PFSK-1 (cell line): ENCODE data around the gene GTSF1L.

Experiments used
- FOXP2 ChIP-seq: optimal IDR thresholded peaks from 2 replicates; pipeline ENCODE3; 2011; ENCODE audit warnings: borderline replicate concordance, control low read depth, inconsistent platforms; ENCODE audit not compliant: insufficient read depth; ENCODE audit errors: extremely low read length, extremely low read depth
- POLR2AphosphoS5 ChIP-seq: IDR thresholded peaks from 2 replicates; pipeline ENCODE4 v1.6.1; 2012; ENCODE audit warnings: low read depth, mild to moderate bottlenecking, control low read depth, low read length, moderate library complexity
- TAF1 ChIP-seq: IDR thresholded peaks from 2 replicates; pipeline ENCODE4 v1.6.1; 2012; ENCODE audit warnings: low read length, control low read depth, borderline replicate concordance; ENCODE audit not compliant: insufficient read depth
- TF ChIP-seq, protein P1 (sequence below), 2 experiments: IDR thresholded peaks; 2 replicates each; pipeline versions ENCODE4 v1.6.1 to v1.8.0; 2011 to 2012; ENCODE audit warnings: low read depth in 2 of 2, low read length in 2 of 2, control low read depth in 1 of 2, inconsistent platforms in 1 of 2, mild to moderate bottlenecking in 1 of 2, moderate library complexity in 1 of 2; ENCODE audit not compliant: insufficient read depth in 1 of 2

DNA sequence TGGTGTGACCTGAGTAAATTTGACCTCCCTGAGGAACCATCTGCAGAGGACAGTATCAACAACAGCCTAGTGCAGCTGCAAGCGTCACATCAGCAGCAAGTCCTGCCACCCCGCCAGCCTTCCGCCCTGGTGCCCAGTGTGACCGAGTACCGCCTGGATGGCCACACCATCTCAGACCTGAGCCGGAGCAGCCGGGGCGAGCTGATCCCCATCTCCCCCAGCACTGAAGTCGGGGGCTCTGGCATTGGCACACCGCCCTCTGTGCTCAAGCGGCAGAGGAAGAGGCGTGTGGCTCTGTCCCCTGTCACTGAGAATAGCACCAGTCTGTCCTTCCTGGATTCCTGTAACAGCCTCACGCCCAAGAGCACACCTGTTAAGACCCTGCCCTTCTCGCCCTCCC lies 24.3 kb downstream of the GTSF1L start:
- TF ChIP-seq FOXP2 (no peak), POLR2AphosphoS5 (no peak), TAF1 (no peak)
- TF ChIP-seq, protein P1, sequence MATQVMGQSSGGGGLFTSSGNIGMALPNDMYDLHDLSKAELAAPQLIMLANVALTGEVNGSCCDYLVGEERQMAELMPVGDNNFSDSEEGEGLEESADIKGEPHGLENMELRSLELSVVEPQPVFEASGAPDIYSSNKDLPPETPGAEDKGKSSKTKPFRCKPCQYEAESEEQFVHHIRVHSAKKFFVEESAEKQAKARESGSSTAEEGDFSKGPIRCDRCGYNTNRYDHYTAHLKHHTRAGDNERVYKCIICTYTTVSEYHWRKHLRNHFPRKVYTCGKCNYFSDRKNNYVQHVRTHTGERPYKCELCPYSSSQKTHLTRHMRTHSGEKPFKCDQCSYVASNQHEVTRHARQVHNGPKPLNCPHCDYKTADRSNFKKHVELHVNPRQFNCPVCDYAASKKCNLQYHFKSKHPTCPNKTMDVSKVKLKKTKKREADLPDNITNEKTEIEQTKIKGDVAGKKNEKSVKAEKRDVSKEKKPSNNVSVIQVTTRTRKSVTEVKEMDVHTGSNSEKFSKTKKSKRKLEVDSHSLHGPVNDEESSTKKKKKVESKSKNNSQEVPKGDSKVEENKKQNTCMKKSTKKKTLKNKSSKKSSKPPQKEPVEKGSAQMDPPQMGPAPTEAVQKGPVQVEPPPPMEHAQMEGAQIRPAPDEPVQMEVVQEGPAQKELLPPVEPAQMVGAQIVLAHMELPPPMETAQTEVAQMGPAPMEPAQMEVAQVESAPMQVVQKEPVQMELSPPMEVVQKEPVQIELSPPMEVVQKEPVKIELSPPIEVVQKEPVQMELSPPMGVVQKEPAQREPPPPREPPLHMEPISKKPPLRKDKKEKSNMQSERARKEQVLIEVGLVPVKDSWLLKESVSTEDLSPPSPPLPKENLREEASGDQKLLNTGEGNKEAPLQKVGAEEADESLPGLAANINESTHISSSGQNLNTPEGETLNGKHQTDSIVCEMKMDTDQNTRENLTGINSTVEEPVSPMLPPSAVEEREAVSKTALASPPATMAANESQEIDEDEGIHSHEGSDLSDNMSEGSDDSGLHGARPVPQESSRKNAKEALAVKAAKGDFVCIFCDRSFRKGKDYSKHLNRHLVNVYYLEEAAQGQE (IDR thresholded peaks at IDR 0.05; ENCODE audit: insufficient read depth in 1 of 2, low read depth in 2 of 2, low read length in 2 of 2), result no peak
